ENCODE measurements around the gene RAB7B. TPM values are rescaled to one million over a fixed set of nuclear protein-coding genes. Genes with fewer than 3 reads are reported as not detected.

RAB7B gene
- total RNA-seq, 4 donors from 2014 or later: 0.78 to 2.4 (median 1.3) TPM

GRCh38 chr1:205948039-205948438, 55.2 kb downstream of the RAB7B start:
- 70 to 74% methylated on average over 4 of the region's 4 CpGs for WGBS, 2 donors
- no peak for TF ChIP-seq EP300 (IDR thresholded peaks at IDR 0.05)

GRCh38 chr1:205947024-205947423, 56.2 kb downstream of the RAB7B start:
- no peak overlapping the region for H3K4me3 ChIP-seq
- H3K9me3 ChIP-seq: no peaks in the 10 kb centered on the region
- no peak for DNase-seq (ENCODE audit: low spot score in 2 of 2)
- H3K27me3 ChIP-seq: peaks cover 0 to 28% of the 10 kb centered on the region in 2 donors
- H3K27ac ChIP-seq: no peak overlapping the region
- H3K36me3 ChIP-seq: no peaks in the 10 kb centered on the region
- 78% methylated on average over 4 of the region's 4 CpGs for WGBS, 2 donors
- no peaks in the 10 kb centered on the region for H3K4me1 ChIP-seq
- TF ChIP-seq POLR2A (IDR thresholded peaks at IDR 0.05) (no peak), EP300 (IDR thresholded peaks at IDR 0.05) (no peak), CTCF (IDR thresholded peaks at IDR 0.05) (no peak)

More at GRCh38 chr1:205948039-205948438, 55.2 kb downstream of the RAB7B start:
- H3K9me3 ChIP-seq: no peaks in the 10 kb centered on the region
- no peak overlapping the region for H3K4me3 ChIP-seq
- H3K4me1 ChIP-seq: no peaks in the 10 kb centered on the region
- peaks cover 0 to 21% of the 10 kb centered on the region in 2 donors for H3K27me3 ChIP-seq
- no peak overlapping the region for H3K27ac ChIP-seq
- H3K36me3 ChIP-seq: no peaks in the 10 kb centered on the region
- DNase-seq (ENCODE audit: low spot score in 2 of 2): no peak

- peaks cover 0 to 34% of the 10 kb centered on the region in 2 donors for H3K27me3 ChIP-seq
- no peaks in the 10 kb centered on the region for H3K9me3 ChIP-seq
- no peak for DNase-seq (ENCODE audit: low spot score in 2 of 2)
- no peaks in the 10 kb centered on the region for H3K36me3 ChIP-seq
- no peaks in the 10 kb centered on the region for H3K4me1 ChIP-seq
- H3K4me3 ChIP-seq: no peak overlapping the region
- WGBS, 2 donors: 71 to 75% methylated on average over 3 of the region's 3 CpGs
- H3K27ac ChIP-seq: no peak overlapping the region
- TF ChIP-seq EP300 (IDR thresholded peaks at IDR 0.05) (no peak), CTCF (IDR thresholded peaks at IDR 0.05) (no peak), POLR2A (IDR thresholded peaks at IDR 0.05) (no peak)
These were observed 58.1 kb downstream of the RAB7B start for GRCh38 chr1:205945069-205945468.

GRCh38 chr1:205944525-205944924, 58.7 kb downstream of the RAB7B start:
- 35 to 47% methylated on average over 4 of the region's 4 CpGs for WGBS, 2 donors
- no peak for DNase-seq (ENCODE audit: low spot score in 2 of 2)
- H3K4me1 ChIP-seq: no peaks in the 10 kb centered on the region
- no peaks in the 10 kb centered on the region for H3K9me3 ChIP-seq
- no peaks in the 10 kb centered on the region for H3K36me3 ChIP-seq
- H3K4me3 ChIP-seq: no peak overlapping the region
- no peak for TF ChIP-seq EP300 (IDR thresholded peaks at IDR 0.05)
- no peak for TF ChIP-seq CTCF (IDR thresholded peaks at IDR 0.05)
- TF ChIP-seq POLR2A (IDR thresholded peaks at IDR 0.05): no peak
- no peak overlapping the region for H3K27ac ChIP-seq
- H3K27me3 ChIP-seq: peaks cover 0 to 34% of the 10 kb centered on the region in 2 donors

- peaks cover 0 to 34% of the 10 kb centered on the region in 2 donors for H3K27me3 ChIP-seq
- H3K36me3 ChIP-seq: no peaks in the 10 kb centered on the region
- H3K4me1 ChIP-seq: no peaks in the 10 kb centered on the region
- DNase-seq (ENCODE audit: low spot score in 2 of 2): no peak
- WGBS, 2 donors: 62 to 73% methylated on average over 6 to 7 of the region's 7 CpGs
- H3K27ac ChIP-seq: no peak within 1 kb of the TSS
- no peaks in the 10 kb centered on the region for H3K9me3 ChIP-seq
- no peak for TF ChIP-seq POLR2A (IDR thresholded peaks at IDR 0.05)
- no peak for TF ChIP-seq CTCF (IDR thresholded peaks at IDR 0.05)
- no peak within 1 kb of the TSS for H3K4me3 ChIP-seq
These were observed 60.0 kb downstream of the RAB7B start, which contains the start of gene SLC26A9 for GRCh38 chr1:205943245-205943644. Gene SLC26A9, minus strand, starts transcription at chr1:205943456. Its CDS starts 7,636 bp downstream, at chr1:205935820.
